ENCODE results near the gene PEX16.

PEX16 gene

DNA sequence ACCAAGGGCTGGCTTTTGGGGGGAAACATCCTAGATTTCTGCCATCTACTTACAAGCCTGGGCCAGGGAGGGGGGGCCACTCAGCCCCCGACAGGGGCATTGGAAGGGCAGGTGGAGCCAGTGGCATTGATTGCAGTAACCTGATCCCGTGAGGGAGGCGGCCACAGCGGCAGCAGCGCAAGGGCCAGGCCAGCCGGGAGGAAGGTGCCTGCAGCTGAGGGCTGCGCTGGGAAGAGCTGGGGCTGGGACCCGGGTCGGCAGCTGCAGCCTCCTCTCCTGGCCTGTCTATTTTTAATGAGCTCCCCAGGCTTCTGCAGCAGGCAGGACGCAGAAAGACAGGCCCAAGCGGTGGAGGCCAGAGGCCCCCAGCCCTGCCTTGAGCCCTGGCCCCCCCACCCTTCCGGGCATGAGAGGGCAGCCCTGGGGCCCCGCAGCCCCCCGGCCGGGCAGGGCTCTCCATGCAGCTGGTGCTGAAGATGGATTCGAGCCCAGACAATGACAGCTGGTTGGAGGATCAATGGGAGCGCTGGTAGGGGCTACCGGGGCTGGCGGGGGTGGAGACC, 21.2 kb downstream of the PEX16 start:
- H3K4me3 ChIP-seq (ENCODE audit: low read length) = no peak overlapping the region
- no CpG with 5 or more reads among the region's 19 CpGs for WGBS (ENCODE audit: insufficient coverage, insufficient read length)
- DNase-seq (ENCODE audit: low read depth, low spot score) = no peak

DNA sequence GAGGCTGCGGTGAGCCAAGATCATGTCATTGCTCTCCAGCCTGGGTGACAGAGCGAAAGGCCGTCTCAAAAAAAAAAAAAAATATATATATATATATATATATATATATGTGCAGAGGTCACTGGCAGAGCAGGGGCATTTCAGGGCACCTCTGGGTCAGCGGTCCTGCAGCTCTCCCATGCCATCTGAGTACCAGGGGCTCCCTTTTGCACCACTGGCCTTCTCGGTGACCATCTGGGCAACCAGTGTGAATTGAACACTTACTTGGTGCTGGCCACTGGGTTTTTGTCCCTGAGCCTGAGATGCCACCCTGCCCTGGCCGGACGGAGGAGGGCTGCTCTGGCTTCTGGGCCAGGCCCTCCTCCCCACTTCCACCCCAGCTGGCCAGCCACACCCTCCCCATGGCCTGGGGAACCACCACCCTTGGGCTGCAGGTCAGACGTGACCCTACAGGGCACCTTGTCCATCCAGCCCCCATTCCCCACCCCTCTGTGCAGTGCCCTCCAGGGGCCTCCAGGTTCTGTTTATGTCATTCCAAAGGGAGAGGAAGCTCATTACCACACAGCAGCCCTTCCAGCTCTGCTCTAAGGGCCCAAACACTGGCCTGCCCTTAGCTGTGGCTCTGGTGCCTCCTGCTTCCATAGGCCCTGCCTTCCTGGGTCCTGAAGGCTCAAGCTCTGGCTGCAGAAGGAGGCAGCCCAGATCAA, 22.0 kb downstream of the PEX16 start:
- no peaks in the 10 kb centered on the region for H3K9me3 ChIP-seq (ENCODE audit: control insufficient read depth, insufficient read depth, low read length)
- WGBS (ENCODE audit: insufficient coverage, insufficient read length) = no CpG with 5 or more reads among the region's 8 CpGs
- H3K27ac ChIP-seq (ENCODE audit: low read length) = no peak overlapping the region
- H3K4me1 ChIP-seq (ENCODE audit: control insufficient read depth, insufficient read depth, low read length) = peaks cover 9% of the 10 kb centered on the region
- no peaks in the 10 kb centered on the region for H3K36me3 ChIP-seq (ENCODE audit: control insufficient read depth, insufficient read depth, low read length)
- no peak overlapping the region for H3K4me3 ChIP-seq (ENCODE audit: low read length)
- no peaks in the 10 kb centered on the region for H3K27me3 ChIP-seq (ENCODE audit: control insufficient read depth, insufficient read depth, low read length)
- no peak for DNase-seq (ENCODE audit: low read depth, low spot score)

More for the DNA sequence above, 21.2 kb downstream of the PEX16 start:
- no peaks in the 10 kb centered on the region for H3K36me3 ChIP-seq (ENCODE audit: control insufficient read depth, insufficient read depth, low read length)
- H3K9me3 ChIP-seq (ENCODE audit: control insufficient read depth, insufficient read depth, low read length) = no peaks in the 10 kb centered on the region
- H3K4me1 ChIP-seq (ENCODE audit: control insufficient read depth, insufficient read depth, low read length) = peaks cover 11% of the 10 kb centered on the region
- H3K27ac ChIP-seq (ENCODE audit: low read length) = no peak overlapping the region
- no peaks in the 10 kb centered on the region for H3K27me3 ChIP-seq (ENCODE audit: control insufficient read depth, insufficient read depth, low read length)

DNA sequence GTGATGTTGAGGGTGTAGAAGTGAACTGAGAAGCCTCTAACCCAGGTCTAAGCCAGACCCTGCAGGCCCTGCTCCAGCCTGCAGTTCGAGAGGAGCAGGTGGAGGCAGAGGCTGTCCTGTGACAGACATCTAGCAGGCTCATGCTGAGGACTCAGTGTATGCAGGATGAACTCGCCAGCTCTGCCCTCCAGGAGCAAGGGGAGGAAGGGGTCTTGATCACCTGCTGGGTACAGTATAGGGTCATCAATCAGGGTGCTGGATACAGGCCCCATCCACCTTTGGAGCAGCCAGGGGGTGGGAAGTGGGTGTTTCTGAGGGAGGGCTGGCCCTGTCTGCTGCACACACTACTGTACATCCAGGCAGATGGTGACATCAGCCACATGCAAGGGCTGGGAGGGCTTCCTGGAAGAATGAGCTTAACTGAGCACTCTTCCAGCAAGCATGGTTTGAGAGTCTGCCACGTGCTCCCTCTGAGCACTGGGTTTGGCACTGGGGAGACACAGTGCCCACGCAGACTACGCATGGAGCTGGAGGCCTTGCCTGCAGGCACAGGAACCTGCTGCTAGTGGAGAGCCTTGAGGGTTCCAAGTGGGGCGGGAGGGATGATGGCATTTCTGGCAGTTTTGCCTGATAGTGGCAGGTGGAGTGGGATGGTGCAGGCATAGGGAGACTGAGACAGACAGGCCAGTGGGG, 23.0 kb downstream of the PEX16 start:
- WGBS (ENCODE audit: insufficient coverage, insufficient read length) = no CpG with 5 or more reads among the region's 6 CpGs
- H3K36me3 ChIP-seq (ENCODE audit: control insufficient read depth, insufficient read depth, low read length) = no peaks in the 10 kb centered on the region
- peaks cover 7% of the 10 kb centered on the region for H3K4me1 ChIP-seq (ENCODE audit: control insufficient read depth, insufficient read depth, low read length)
- H3K4me3 ChIP-seq (ENCODE audit: low read length) = no peak overlapping the region
- no peaks in the 10 kb centered on the region for H3K9me3 ChIP-seq (ENCODE audit: control insufficient read depth, insufficient read depth, low read length)
- no peak for DNase-seq (ENCODE audit: low read depth, low spot score)
- H3K27ac ChIP-seq (ENCODE audit: low read length) = no peak overlapping the region
- H3K27me3 ChIP-seq (ENCODE audit: control insufficient read depth, insufficient read depth, low read length) = no peaks in the 10 kb centered on the region

DNA sequence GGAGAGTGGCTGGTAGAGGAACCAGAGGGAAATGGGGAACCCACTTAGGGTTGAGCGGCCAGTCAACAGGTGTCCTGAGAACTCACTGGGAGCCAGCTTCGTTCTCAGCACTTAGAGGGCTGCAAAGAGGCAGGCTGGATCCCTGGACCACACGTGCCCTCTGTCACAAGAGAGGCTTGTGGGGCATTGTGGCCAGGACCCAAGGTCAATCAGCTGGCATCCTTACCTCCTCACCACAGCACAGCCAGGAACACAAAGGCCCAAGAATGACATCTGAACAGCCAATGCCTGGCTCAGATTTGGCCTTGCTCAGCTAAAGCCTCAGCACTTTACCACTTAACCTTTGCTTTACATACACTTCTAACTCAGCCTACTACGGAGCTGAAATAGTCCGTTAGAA, 24.8 kb downstream of the PEX16 start:
- no peaks in the 10 kb centered on the region for H3K9me3 ChIP-seq (ENCODE audit: control insufficient read depth, insufficient read depth, low read length)
- no peak overlapping the region for H3K27ac ChIP-seq (ENCODE audit: low read length)
- H3K4me1 ChIP-seq (ENCODE audit: control insufficient read depth, insufficient read depth, low read length) = peaks cover 7% of the 10 kb centered on the region; the same call in 1 of the 2 replicates
- no peaks in the 10 kb centered on the region for H3K27me3 ChIP-seq (ENCODE audit: control insufficient read depth, insufficient read depth, low read length)
- no CpG with 5 or more reads among the region's 5 CpGs for WGBS (ENCODE audit: insufficient coverage, insufficient read length)
- no peak for DNase-seq (ENCODE audit: low read depth, low spot score)
- no peak overlapping the region for H3K4me3 ChIP-seq (ENCODE audit: low read length)
- no peaks in the 10 kb centered on the region for H3K36me3 ChIP-seq (ENCODE audit: control insufficient read depth, insufficient read depth, low read length)

DNA sequence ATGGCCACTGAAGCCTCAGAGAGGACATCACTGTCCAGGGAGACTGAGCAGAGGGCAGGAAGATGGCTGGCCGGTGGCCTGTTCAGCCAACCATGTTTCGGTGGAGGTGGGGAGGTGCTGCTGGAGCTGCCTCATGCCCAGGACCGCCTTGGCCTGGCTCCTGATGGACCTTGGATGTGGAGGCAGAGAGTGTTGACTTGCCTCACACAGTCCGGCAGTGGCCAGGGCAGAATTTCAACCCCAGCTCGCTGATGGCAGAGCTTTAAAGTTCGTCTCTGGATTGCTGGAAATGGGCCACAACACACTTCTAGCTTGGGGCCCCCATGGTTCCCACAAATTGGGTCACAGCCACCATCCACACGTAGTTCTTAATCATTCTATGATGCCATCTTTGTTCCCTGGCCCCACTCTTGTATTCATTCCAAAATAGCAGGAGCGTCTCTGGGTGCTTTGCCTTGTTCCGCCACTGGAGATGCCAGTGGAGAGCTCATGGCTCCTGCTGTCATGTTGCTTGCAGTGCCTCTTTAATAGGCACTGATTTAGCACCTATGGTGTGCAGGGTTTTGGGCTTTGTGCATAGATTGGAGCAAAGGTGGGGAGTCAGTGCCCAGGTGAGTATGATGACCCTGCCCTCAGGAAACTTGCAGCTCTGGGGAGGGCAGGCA, 26.7 kb downstream of the PEX16 start:
- H3K36me3 ChIP-seq (ENCODE audit: control insufficient read depth, insufficient read depth, low read length) = no peaks in the 10 kb centered on the region
- peaks cover 4% of the 10 kb centered on the region for H3K4me1 ChIP-seq (ENCODE audit: control insufficient read depth, insufficient read depth, low read length)
- no peaks in the 10 kb centered on the region for H3K27me3 ChIP-seq (ENCODE audit: control insufficient read depth, insufficient read depth, low read length)
- no CpG with 5 or more reads among the region's 9 CpGs for WGBS (ENCODE audit: insufficient coverage, insufficient read length)
- H3K9me3 ChIP-seq (ENCODE audit: control insufficient read depth, insufficient read depth, low read length) = no peaks in the 10 kb centered on the region
- H3K27ac ChIP-seq (ENCODE audit: low read length) = no peak overlapping the region
- no peak for DNase-seq (ENCODE audit: low read depth, low spot score)
- H3K4me3 ChIP-seq (ENCODE audit: low read length) = no peak overlapping the region

DNA sequence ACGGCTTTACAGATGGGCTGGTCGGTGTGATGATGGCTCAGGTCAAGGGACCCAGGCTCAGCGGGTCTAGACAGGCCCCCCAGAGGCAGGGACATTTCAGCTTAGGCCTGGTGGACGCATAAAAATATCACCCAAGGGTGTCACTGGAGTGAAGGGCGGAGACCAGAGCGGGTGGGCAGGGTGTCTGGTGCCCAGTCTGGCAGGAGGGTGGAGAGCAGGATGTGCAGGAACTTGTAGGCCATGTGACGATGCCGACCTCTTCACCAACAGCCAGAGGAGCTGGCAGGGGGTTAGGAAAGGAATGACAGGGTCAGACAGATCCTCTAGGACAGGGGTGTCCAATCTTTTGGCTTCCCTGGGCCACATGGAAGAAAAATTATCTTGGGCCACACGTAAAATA, 27.7 kb downstream of the PEX16 start:
- no CpG with 5 or more reads among the region's 9 CpGs for WGBS (ENCODE audit: insufficient coverage, insufficient read length)
- H3K27me3 ChIP-seq (ENCODE audit: control insufficient read depth, insufficient read depth, low read length) = no peaks in the 10 kb centered on the region

DNA sequence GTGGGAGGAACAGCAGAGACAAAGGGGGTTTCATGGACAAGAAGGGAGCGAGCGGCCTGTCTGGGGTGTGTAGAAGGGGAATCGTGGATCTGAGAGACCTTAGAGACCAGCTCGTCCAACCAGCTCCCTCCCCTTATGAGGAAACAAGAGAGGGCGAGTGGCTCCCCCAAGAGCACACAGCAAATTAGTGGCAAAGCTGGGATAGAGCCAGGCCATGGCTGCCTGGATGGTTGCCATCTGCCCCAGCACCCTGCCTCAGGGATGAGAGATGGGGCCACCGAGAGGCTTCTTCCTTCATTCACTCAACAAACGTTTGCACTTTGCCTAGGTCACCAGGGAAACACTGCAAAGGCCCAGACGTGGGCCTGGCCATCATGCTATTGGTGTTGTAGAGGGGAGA, 28.1 kb downstream of the PEX16 start:
- DNase-seq (ENCODE audit: low read depth, low spot score) = no peak
- no CpG with 5 or more reads among the region's 8 CpGs for WGBS (ENCODE audit: insufficient coverage, insufficient read length)

More for the DNA sequence above, 27.7 kb downstream of the PEX16 start:
- DNase-seq (ENCODE audit: low read depth, low spot score) = no peak
- no peaks in the 10 kb centered on the region for H3K9me3 ChIP-seq (ENCODE audit: control insufficient read depth, insufficient read depth, low read length)
- H3K27ac ChIP-seq (ENCODE audit: low read length) = no peak overlapping the region
- H3K36me3 ChIP-seq (ENCODE audit: control insufficient read depth, insufficient read depth, low read length) = no peaks in the 10 kb centered on the region
- no peak overlapping the region for H3K4me3 ChIP-seq (ENCODE audit: low read length)
- H3K4me1 ChIP-seq (ENCODE audit: control insufficient read depth, insufficient read depth, low read length) = peaks cover 2% of the 10 kb centered on the region; the same call in 1 of the 2 replicates

DNA sequence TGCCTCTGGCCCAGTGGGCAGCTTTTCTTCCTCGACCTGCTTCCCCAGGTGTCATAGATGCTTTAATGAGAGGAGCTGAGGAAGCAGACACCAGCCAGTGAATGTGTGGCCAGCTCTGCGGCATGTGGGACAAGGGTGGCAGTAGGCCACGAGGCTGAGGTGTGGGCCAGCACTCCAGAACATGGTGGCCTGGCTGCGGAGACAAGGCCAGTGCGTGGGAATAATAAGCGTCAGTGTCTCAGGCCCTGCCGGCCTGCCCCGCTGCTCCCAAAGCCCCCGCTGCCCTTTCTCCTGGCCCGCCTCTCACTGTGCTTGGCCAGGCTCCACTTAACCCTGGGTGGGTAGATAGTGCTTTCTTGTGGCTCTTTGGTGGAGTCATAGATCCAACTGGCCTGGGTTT, 30.1 kb downstream of the PEX16 start:
- no peak for DNase-seq (ENCODE audit: low read depth, low spot score)
- Histone ChIP-seq H3K36me3 (ENCODE audit: control insufficient read depth, insufficient read depth, low read length) (no peaks in the 10 kb centered on the region), H3K27me3 (ENCODE audit: control insufficient read depth, insufficient read depth, low read length) (no peaks in the 10 kb centered on the region), H3K27ac (ENCODE audit: low read length) (no peak overlapping the region), H3K4me3 (ENCODE audit: low read length) (no peak overlapping the region), H3K9me3 (ENCODE audit: control insufficient read depth, insufficient read depth, low read length) (no peaks in the 10 kb centered on the region), H3K4me1 (ENCODE audit: control insufficient read depth, insufficient read depth, low read length) (peaks cover 2% of the 10 kb centered on the region; the same call in 1 of the 2 replicates)
- no CpG with 5 or more reads among the region's 10 CpGs for WGBS (ENCODE audit: insufficient coverage, insufficient read length)

More for the DNA sequence above, 28.1 kb downstream of the PEX16 start:
- Histone ChIP-seq H3K27me3 (ENCODE audit: control insufficient read depth, insufficient read depth, low read length) (no peaks in the 10 kb centered on the region), H3K9me3 (ENCODE audit: control insufficient read depth, insufficient read depth, low read length) (no peaks in the 10 kb centered on the region), H3K4me3 (ENCODE audit: low read length) (no peak overlapping the region), H3K4me1 (ENCODE audit: control insufficient read depth, insufficient read depth, low read length) (peaks cover 2% of the 10 kb centered on the region; the same call in 1 of the 2 replicates), H3K27ac (ENCODE audit: low read length) (no peak overlapping the region), H3K36me3 (ENCODE audit: control insufficient read depth, insufficient read depth, low read length) (no peaks in the 10 kb centered on the region)

DNA sequence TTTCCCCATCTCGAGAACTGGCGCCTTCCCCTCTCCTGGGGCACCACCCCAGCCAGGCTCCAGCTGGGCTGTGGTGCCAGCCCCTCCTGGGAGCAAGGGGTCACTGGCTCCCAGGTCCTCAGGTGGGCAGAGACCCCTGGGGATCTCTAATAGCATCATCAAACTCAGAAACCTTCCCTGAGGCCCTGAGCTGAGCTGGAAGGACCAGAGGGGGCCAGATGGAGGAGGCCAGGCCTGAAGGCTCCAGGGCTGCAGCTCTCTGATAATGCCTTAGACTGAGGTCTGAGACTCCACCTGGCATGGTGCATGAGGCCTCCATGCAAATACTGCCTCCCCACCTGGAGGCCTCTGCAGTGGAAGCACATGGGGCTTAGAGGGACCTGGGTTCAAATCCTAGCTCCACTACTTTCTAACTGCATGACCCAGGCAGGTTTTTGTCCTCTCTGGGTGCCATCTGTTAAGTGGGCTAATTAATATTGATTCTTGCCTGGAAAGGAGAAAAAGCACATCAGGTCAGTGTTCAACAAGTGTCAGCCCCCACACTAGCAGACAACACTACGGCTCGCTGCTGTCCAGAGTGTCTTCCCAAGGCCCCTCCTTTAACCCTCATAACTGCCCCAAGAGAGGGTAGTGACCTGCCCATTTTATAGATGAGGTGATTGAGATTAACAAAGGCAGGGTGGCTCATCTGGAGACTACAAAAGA, 30.7 kb downstream of the PEX16 start:
- no peaks in the 10 kb centered on the region for H3K27me3 ChIP-seq (ENCODE audit: control insufficient read depth, insufficient read depth, low read length)
- peaks cover 2% of the 10 kb centered on the region; the same call in 1 of the 2 replicates for H3K4me1 ChIP-seq (ENCODE audit: control insufficient read depth, insufficient read depth, low read length)
- WGBS (ENCODE audit: insufficient coverage, insufficient read length) = no CpG with 5 or more reads among the region's 4 CpGs
- no peak overlapping the region for H3K4me3 ChIP-seq (ENCODE audit: low read length)
- H3K36me3 ChIP-seq (ENCODE audit: control insufficient read depth, insufficient read depth, low read length) = no peaks in the 10 kb centered on the region
- no peak for DNase-seq (ENCODE audit: low read depth, low spot score)
- H3K9me3 ChIP-seq (ENCODE audit: control insufficient read depth, insufficient read depth, low read length) = no peaks in the 10 kb centered on the region
- no peak overlapping the region for H3K27ac ChIP-seq (ENCODE audit: low read length)

Measured in iPS DF 6.9 (cell line).